HCT116 (cell line): ENCODE data around the gene RNH1. TPM values are rescaled to one million over a fixed set of nuclear protein-coding genes. Genes with fewer than 3 reads are reported as not detected.

ENCODE experiments used
- ATAC-seq: fragments of 200-7000 bp; cut with Tn5 transposase; 2 replicates; pipeline ENCODE4 v1.9.1; 2020; ENCODE audit warnings: mild to moderate bottlenecking, moderate library complexity
- BruUV-seq: library from RNA; stranded (reverse); fragments of 400-500 nt; replicated peaks from 2 replicates; lab custom pipeline; 2021; lab: Mats Ljungman, UMichigan
- CTCF ChIA-PET: fragments of 300-600 bp; sonication (Branson Sonifier 250); formaldehyde crosslinking; loops from one replicate; lab custom pipeline; 2021; ENCODE audit warnings: antibody characterized with exemption; lab: Charles Lee
- POLR2A ChIA-PET: fragments of 300-600, 350-600 bp; sonication (Branson Sonifier 250); formaldehyde crosslinking; loops from one replicate; lab custom pipeline; 2021; ENCODE audit warnings: antibody characterized with exemption; lab: Charles Lee
- RAD21 ChIA-PET, 2 experiments: fragments of 300-600 bp; sonication (Branson Sonifier 250); formaldehyde crosslinking; loops; one replicate each; lab custom pipeline; 2023; ENCODE audit warnings: low total read pairs in 2 of 2; ENCODE audit not compliant: uncharacterized antibody in 2 of 2, unreplicated experiment in 2 of 2, low non-redundant PET in 1 of 2; lab: Charles Lee
- DNase-seq: peaks from one replicate; pipeline ENCODE4 v3.0.0-alpha.2; 2010; ENCODE audit warnings: low read depth, low spot score
- H2AFZ ChIP-seq: fragments of 200-600 bp; shearing (Covaris generic), sonication (generic); 2 replicates; pipeline ENCODE4 v1.6.1; 2017; ENCODE audit warnings: low read depth, mixed run types, mixed read lengths, antibody characterized with exemption, low read length; ENCODE audit not compliant: poor library complexity, severe bottlenecking
- H3K27ac ChIP-seq: 2 replicates; pipeline ENCODE4 v1.5.1; 2012; ENCODE audit warnings: low read depth, low read length
- H3K27me3 ChIP-seq: fragments of 200-600 bp; sonication (generic); 2 replicates; pipeline ENCODE4 v1.6.1; 2016; ENCODE audit warnings: mixed run types, low read length, mixed read lengths; ENCODE audit not compliant: insufficient read depth
- H3K36me3 ChIP-seq, 2 experiments: fragments of 200-500 bp in 1 of 2; fragments of 200-600 bp in 1 of 2; sonication (Bioruptor generic) in 1 of 2; sonication (generic) in 1 of 2; 2 replicates each; pipeline versions ENCODE4 v1.5.1 to v1.6.1; 2014 to 2016; ENCODE audit warnings: low read length in 2 of 2, inconsistent platforms in 1 of 2, mixed read lengths in 1 of 2, mixed run types in 1 of 2; ENCODE audit not compliant: insufficient read depth in 2 of 2, control insufficient read depth in 1 of 2
- H3K4me1 ChIP-seq, 2 experiments: fragments of 200-600 bp in 1 of 2; sonication (generic) in 1 of 2; 2 replicates each; pipeline versions ENCODE4 v1.5.1 to v1.6.1; 2012 to 2017; ENCODE audit warnings: low read length in 2 of 2, inconsistent platforms in 1 of 2, mild to moderate bottlenecking in 1 of 2, mixed read lengths in 1 of 2, mixed run types in 1 of 2, moderate library complexity in 1 of 2; ENCODE audit not compliant: insufficient read depth in 2 of 2, control insufficient read depth in 1 of 2
- H3K4me2 ChIP-seq: fragments of 200-600 bp; sonication (generic); 2 replicates; pipeline ENCODE4 v1.6.1; 2017; ENCODE audit warnings: mixed run types, low read length, mixed read lengths
- H3K4me3 ChIP-seq, 2 experiments: fragments of 200-600 bp in 1 of 2; sonication (generic) in 1 of 2; replicated peaks in 1 of 2; 2 replicates each; pipeline ENCODE4 v1.5.1; 2011 to 2016; ENCODE audit warnings: low read length in 2 of 2, control low read depth in 1 of 2, low read depth in 1 of 2, mild to moderate bottlenecking in 1 of 2, mixed read lengths in 1 of 2, mixed run types in 1 of 2
- H3K79me2 ChIP-seq: fragments of 200-600 bp; sonication (generic); 2 replicates; pipeline ENCODE4 v1.6.1; 2017; ENCODE audit warnings: mild to moderate bottlenecking, mixed run types, low read length, moderate library complexity, mixed read lengths; ENCODE audit not compliant: insufficient read depth
- H3K9ac ChIP-seq: fragments of 200-600 bp; sonication (generic); 2 replicates; pipeline ENCODE4 v1.6.1; 2016; ENCODE audit warnings: low read length, mixed read lengths
- H3K9me2 ChIP-seq: fragments of 200-600 bp; sonication (generic), shearing (Covaris generic); 2 replicates; pipeline ENCODE4 v1.6.1; 2017; ENCODE audit warnings: mixed run types, mild to moderate bottlenecking, moderate library complexity; ENCODE audit not compliant: insufficient read depth
- H3K9me3 ChIP-seq, 2 experiments: fragments of 200-500 bp in 1 of 2; fragments of 200-600 bp in 1 of 2; sonication (Bioruptor generic) in 1 of 2; sonication (generic) in 1 of 2; 2 replicates each; pipeline ENCODE4 v1.6.1; 2014 to 2017; ENCODE audit warnings: low read length in 2 of 2, mixed read lengths in 2 of 2, inconsistent platforms in 1 of 2, low read depth in 1 of 2, mild to moderate bottlenecking in 1 of 2, mixed run types in 1 of 2, moderate library complexity in 1 of 2; ENCODE audit not compliant: control insufficient read depth in 1 of 2, insufficient read depth in 1 of 2
- H4K20me1 ChIP-seq: fragments of 200-600 bp; sonication (generic), shearing (Covaris generic); 2 replicates; pipeline ENCODE4 v1.6.1; 2017; ENCODE audit warnings: mixed run types, mild to moderate bottlenecking, moderate library complexity; ENCODE audit not compliant: insufficient read depth
- FOSL1 ChIP-seq: IDR thresholded peaks from 2 replicates; pipeline ENCODE4 v1.6.1; 2012; ENCODE audit warnings: low read depth
- JUND ChIP-seq: IDR thresholded peaks from 2 replicates; pipeline ENCODE4 v1.6.1; 2012
- RAD21 ChIP-seq: IDR thresholded peaks from 2 replicates; pipeline ENCODE4 v1.6.1; 2012; ENCODE audit warnings: low read depth, mild to moderate bottlenecking
- YY1 ChIP-seq: IDR thresholded peaks from 2 replicates; pipeline ENCODE4 v1.6.1; 2011; ENCODE audit warnings: low read length, low read depth, moderate library complexity, mild to moderate bottlenecking; ENCODE audit not compliant: insufficient replicate concordance; ENCODE audit errors: extremely low read depth
- intact Hi-C: fragments of 100-400 bp; cut with micrococcal nuclease; formaldehyde crosslinking; loops from 2 replicates; pipeline ENCODE4 v1.10.0; 2022
- total RNA-seq: library from RNA; stranded (reverse); gene quantifications from one replicate; pipeline ENCODE4 v1.2.1, GENCODE V29; 2021; ENCODE audit not compliant: unreplicated experiment
- TF ChIP-seq, protein P1 (sequence below), 3 experiments: fragments of 200-600 bp in 1 of 3; sonication (generic) in 1 of 3; IDR thresholded peaks in 2 of 3; conservative IDR thresholded peaks in 1 of 3; 2 replicates each; pipeline ENCODE4 v1.5.1; 2012 to 2017; ENCODE audit warnings: low read depth in 2 of 3, low read length in 2 of 3, antibody characterized with exemption in 1 of 3, borderline replicate concordance in 1 of 3, control low read depth in 1 of 3, mild to moderate bottlenecking in 1 of 3, mixed read lengths in 1 of 3, mixed run types in 1 of 3, moderate library complexity in 1 of 3; ENCODE audit not compliant: insufficient read depth in 1 of 3

Gene RNH1
- total RNA-seq, 1 experiment from 2014 or later, result 120 TPM

DNA sequence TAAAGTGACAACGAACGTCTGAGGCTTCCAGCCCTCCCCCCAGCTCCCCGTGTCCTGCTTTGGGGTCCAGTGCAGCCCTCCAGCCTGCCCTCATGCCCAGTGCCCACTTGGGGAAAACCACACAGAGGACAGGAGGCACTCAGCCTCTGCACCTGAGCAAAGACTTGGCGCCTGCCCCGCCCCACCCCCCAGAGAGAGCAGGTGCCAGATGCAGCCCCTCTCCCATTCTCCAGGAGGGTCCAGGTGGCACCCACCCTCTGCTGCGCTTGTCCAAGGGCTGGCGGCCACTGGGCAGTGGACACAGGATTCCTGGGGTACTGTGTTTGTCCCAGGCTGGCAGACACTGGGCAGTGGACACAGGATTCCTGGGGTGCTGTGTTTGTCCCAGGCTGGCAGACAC, 15.7 kb downstream of the RNH1 start (continued):
- TF ChIP-seq, protein P1, sequence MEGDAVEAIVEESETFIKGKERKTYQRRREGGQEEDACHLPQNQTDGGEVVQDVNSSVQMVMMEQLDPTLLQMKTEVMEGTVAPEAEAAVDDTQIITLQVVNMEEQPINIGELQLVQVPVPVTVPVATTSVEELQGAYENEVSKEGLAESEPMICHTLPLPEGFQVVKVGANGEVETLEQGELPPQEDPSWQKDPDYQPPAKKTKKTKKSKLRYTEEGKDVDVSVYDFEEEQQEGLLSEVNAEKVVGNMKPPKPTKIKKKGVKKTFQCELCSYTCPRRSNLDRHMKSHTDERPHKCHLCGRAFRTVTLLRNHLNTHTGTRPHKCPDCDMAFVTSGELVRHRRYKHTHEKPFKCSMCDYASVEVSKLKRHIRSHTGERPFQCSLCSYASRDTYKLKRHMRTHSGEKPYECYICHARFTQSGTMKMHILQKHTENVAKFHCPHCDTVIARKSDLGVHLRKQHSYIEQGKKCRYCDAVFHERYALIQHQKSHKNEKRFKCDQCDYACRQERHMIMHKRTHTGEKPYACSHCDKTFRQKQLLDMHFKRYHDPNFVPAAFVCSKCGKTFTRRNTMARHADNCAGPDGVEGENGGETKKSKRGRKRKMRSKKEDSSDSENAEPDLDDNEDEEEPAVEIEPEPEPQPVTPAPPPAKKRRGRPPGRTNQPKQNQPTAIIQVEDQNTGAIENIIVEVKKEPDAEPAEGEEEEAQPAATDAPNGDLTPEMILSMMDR (IDR thresholded peaks at IDR 0.05 in 2 of 3, conservative IDR thresholded peaks at IDR 0.05 in 1 of 3; ENCODE audit: borderline replicate concordance in 1 of 3, insufficient read depth in 1 of 3, low read depth in 2 of 3, low read length in 2 of 3), result no peak
- no peak for TF ChIP-seq RAD21
- TF ChIP-seq, all 23 proteins: peak for 0

DNA sequence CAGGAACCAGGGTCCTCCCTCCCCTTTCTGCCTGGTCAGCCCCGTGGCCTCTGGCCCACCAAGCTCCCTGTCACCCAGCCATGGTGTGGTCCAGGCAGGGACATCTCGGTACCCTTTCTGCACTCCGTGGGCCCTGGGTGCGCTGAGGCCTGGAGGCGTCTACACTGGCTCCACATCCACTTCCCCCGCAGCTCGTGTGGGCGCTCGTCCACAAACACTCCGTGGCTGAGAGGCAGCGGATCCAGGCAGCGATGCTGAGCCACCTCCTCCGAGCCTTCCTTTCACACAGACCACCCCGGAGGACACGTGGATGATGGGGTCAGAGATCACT, 16.1 kb downstream of the RNH1 start:
- Histone ChIP-seq H2AFZ (no peak overlapping the region), H3K79me2 (no peaks in the 10 kb centered on the region; the same call in 1 of the 2 replicates), H3K4me1 (no peaks in the 10 kb centered on the region), H3K4me3 (no peak overlapping the region), H3K9me3 (no peaks in the 10 kb centered on the region), H3K4me2 (no peak overlapping the region), H3K27ac (no peak overlapping the region), H3K27me3 (no peaks in the 10 kb centered on the region), H4K20me1 (no peaks in the 10 kb centered on the region), H3K9ac (no peak overlapping the region), H3K9me2 (no peaks in the 10 kb centered on the region)
- BruUV-seq, result no TSS peak
- DNase-seq (no peak), ATAC-seq (no peak)
- intact Hi-C loops, result no loop called here
- ChIA-PET POLR2A (no interaction called here), RAD21 (no interaction called here), CTCF (no interaction called here)
- TF ChIP-seq FOSL1, result no peak
- TF ChIP-seq JUND, result no peak
- TF ChIP-seq YY1, result no peak
- TF ChIP-seq, all 23 proteins: peak for 0
- H3K36me3 ChIP-seq, result peaks cover 0 to 4% of the 10 kb centered on the region in 2 experiments; a peak in 2 of 4 replicates
